Small intestine (tissue), 7 donors: Measurements from ENCODE around the gene KAT6B. TPM values are rescaled to one million over a fixed set of nuclear protein-coding genes. Genes with fewer than 3 reads are reported as not detected.
"Not testable (repeated sequence)": the region's sequence is repeated elsewhere in the genome, so short reads cannot be mapped to it uniquely, and the experiment has no call there.

ENCODE experiments used
- DNase-seq, 2 donors: peaks; one replicate each; pipeline versions ENCODE4 v3.0.0 to v3.0.0-alpha.2; 2013
- FAIRE-seq: peaks from 2 replicates; lab custom pipeline; 2012; peaks lifted over from hg19 to GRCh38; lab: Jason Lieb, UNC
- H3K27ac ChIP-seq, 3 donors: one replicate each; pipeline ENCODE4 v1.5.1; 2013; ENCODE audit warnings: low read length in 2 of 3, mild to moderate bottlenecking in 2 of 3, control low read depth in 1 of 3, inconsistent platforms in 1 of 3, low read depth in 1 of 3, moderate library complexity in 1 of 3
- H3K27me3 ChIP-seq, 3 donors: one replicate each; pipeline ENCODE4 v1.6.1; 2013; ENCODE audit warnings: low read length in 3 of 3, inconsistent platforms in 1 of 3; ENCODE audit not compliant: control insufficient read depth in 3 of 3, insufficient read depth in 3 of 3
- H3K36me3 ChIP-seq, 3 donors: one replicate each; pipeline ENCODE4 v1.6.1; 2013; ENCODE audit warnings: low read length in 3 of 3, inconsistent platforms in 1 of 3, low read depth in 1 of 3, mild to moderate bottlenecking in 1 of 3, moderate library complexity in 1 of 3; ENCODE audit not compliant: control insufficient read depth in 3 of 3, insufficient read depth in 2 of 3
- H3K4me1 ChIP-seq, 3 donors: one replicate each; pipeline ENCODE4 v1.6.1; 2013; ENCODE audit warnings: low read length in 2 of 3, inconsistent platforms in 1 of 3, low read depth in 1 of 3, mild to moderate bottlenecking in 1 of 3, moderate library complexity in 1 of 3; ENCODE audit not compliant: control insufficient read depth in 3 of 3, insufficient read depth in 2 of 3
- H3K4me3 ChIP-seq, 3 donors: one replicate each; pipeline ENCODE4 v1.5.1; 2013; ENCODE audit warnings: low read length in 3 of 3, control low read depth in 1 of 3, inconsistent platforms in 1 of 3, low read depth in 1 of 3, mild to moderate bottlenecking in 1 of 3, moderate library complexity in 1 of 3
- H3K9me3 ChIP-seq, 2 donors: one replicate each; pipeline ENCODE4 v1.6.1; 2013; ENCODE audit warnings: low read depth in 1 of 2, low read length in 1 of 2; ENCODE audit not compliant: control insufficient read depth in 2 of 2, insufficient read depth in 1 of 2
- WGBS, 3 donors: extraction: QIAGEN DNeasy Blood & Tissue Kit; methylation state at CpG; one replicate each; pipeline ENCODE4 v1.1.7; 2013; 5-methylcytosine and 5-hydroxymethylcytosine counted together
- polyA plus RNA-seq, 4 donors: library from polyadenylated mRNA; stranded (reverse) in 3 of 4; unstranded in 1 of 4; fragments of 200-250 nt in 3 of 4; fragments of 120-200 nt in 1 of 4; gene quantifications; one replicate each; pipeline versions ENCODE4 v1.2.1 to v1.2.3, GENCODE V29; 2013
- donor health status: healthy with polysubstance abuse.
- donor health status: control.
- donor health status: control.
- donor health status: Bipolar disorder and iron deficiency.
- donor health status: healthy.

KAT6B gene
- polyA plus RNA-seq, 4 donors, result 4.6 to 16.2 (median 5.9) TPM

- no peak for FAIRE-seq
- H3K27me3 ChIP-seq, result no peaks in the 10 kb centered on the region
Measured at GRCh38 chr10:74792726-74793125, 33.7 kb upstream of the KAT6B start.

DNA sequence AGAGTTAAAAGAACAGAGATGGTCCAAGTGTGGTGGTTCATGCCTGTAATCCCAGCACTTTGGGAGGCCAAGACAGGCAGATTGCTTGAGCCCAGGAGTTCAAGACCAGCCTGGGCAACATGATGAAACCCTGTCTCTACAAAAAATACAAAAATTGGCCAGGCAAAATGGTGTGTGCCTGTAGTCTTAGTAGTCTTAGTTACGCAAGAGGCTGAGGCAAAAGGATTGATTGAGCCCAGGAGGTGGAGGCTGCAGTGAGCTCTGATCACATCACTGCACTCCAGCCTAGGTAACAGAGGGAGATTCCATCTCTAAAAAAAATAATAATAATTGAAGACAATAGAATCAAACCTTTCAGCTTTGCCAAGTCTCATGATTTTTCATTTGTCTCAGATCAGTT, 33.2 kb upstream of the KAT6B start:
- not testable (repeated sequence) for H3K27ac ChIP-seq, H3K4me1 ChIP-seq, H3K36me3 ChIP-seq, H3K4me3 ChIP-seq, H3K9me3 ChIP-seq, FAIRE-seq, H3K27me3 ChIP-seq, DNase-seq
- WGBS, 3 donors, result 98 to 100% (median 100%) methylated on average over 1 of the region's 1 CpG

More at GRCh38 chr10:74792726-74793125, 33.7 kb upstream of the KAT6B start:
- H3K27ac ChIP-seq, result no peak overlapping the region
- no peaks in the 10 kb centered on the region for H3K36me3 ChIP-seq
- H3K4me3 ChIP-seq, result no peak overlapping the region
- DNase-seq, result no peak
- H3K4me1 ChIP-seq, result no peaks in the 10 kb centered on the region
- no peaks in the 10 kb centered on the region for H3K9me3 ChIP-seq

- WGBS, 3 donors, result 55 to 62% (median 59%) methylated on average over 1 of the region's 1 CpG
- no peak overlapping the region for H3K4me3 ChIP-seq
Measured at GRCh38 chr10:74794531-74794930, 31.9 kb upstream of the KAT6B start.

GRCh38 chr10:74797550-74797949, 28.9 kb upstream of the KAT6B start:
- Histone ChIP-seq H3K36me3 (no peaks in the 10 kb centered on the region), H3K9me3 (no peaks in the 10 kb centered on the region), H3K27me3 (no peaks in the 10 kb centered on the region), H3K27ac (no peak overlapping the region), H3K4me1 (no peaks in the 10 kb centered on the region), H3K4me3 (no peak overlapping the region)
- DNase-seq (no peak), FAIRE-seq (no peak)
- WGBS, 3 donors, result 73 to 100% (median 85%) methylated on average over 1 of the region's 1 CpG

More at GRCh38 chr10:74794531-74794930, 31.9 kb upstream of the KAT6B start:
- DNase-seq (no peak), FAIRE-seq (no peak)
- H3K36me3 ChIP-seq, result no peaks in the 10 kb centered on the region
- H3K9me3 ChIP-seq, result no peaks in the 10 kb centered on the region
- H3K27me3 ChIP-seq, result no peaks in the 10 kb centered on the region
- H3K4me1 ChIP-seq, result no peaks in the 10 kb centered on the region
- H3K27ac ChIP-seq, result no peak overlapping the region

DNA sequence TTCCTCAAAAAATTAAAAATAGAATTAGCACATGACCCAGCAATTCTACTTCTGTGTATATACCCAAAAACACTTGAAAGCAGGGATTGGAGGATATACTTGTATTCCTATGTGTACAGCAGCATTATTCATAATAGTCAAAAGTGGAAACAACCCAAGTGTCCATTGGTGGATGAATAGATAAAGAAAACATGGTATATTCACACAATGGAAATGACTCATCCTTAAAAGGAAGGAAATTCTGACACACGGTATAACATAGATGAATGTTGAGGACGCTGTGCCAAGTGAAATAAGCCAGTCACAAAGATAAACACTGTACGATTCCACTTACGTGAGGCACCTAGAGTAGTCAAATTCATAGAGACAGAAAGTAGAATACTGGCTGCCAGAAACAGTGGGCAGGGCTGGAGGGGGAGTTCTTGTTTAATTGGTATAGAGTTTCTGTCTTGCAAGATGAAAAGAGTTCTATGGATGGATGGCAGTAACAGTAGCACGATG, 26.6 kb upstream of the KAT6B start:
- H3K27ac ChIP-seq, result no peak overlapping the region
- no peaks in the 10 kb centered on the region for H3K27me3 ChIP-seq
- H3K4me3 ChIP-seq, result no peak overlapping the region
- H3K4me1 ChIP-seq, result no peaks in the 10 kb centered on the region
- WGBS, 3 donors, result 59 to 77% (median 71%) methylated on average over 5 of the region's 5 CpGs
- H3K9me3 ChIP-seq, result no peaks in the 10 kb centered on the region
- DNase-seq (no peak), FAIRE-seq (no peak)
- H3K36me3 ChIP-seq, result no peaks in the 10 kb centered on the region

DNA sequence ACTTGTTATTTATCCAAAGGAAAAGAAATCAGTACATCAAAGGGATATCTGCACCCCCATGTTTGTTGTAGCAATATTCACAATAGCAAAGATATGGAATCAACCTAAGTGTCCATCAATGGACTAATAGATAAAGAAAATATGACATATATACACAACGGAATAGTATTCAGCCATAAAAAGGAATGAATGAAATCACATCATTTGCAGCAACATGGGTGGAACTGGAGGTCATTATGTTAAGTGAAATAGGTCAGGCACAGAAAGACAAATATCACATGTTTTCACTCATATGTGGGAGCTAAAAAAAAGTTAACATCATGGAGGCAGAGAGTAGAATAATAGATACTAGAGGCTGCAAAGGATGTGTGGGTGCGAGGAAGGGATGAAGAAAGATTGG, 25.0 kb upstream of the KAT6B start:
- DNase-seq, result no peak
- 87 to 97% (median 96%) methylated on average over 2 of the region's 2 CpGs for WGBS, 3 donors
- Histone ChIP-seq H3K36me3 (no peaks in the 10 kb centered on the region), H3K9me3 (no peaks in the 10 kb centered on the region), H3K4me1 (no peaks in the 10 kb centered on the region), H3K4me3 (no peak overlapping the region), H3K27ac (no peak overlapping the region), H3K27me3 (no peaks in the 10 kb centered on the region)
- FAIRE-seq, result no peak

GRCh38 chr10:74808501-74808900, 17.9 kb upstream of the KAT6B start:
- H3K36me3 ChIP-seq, result no peaks in the 10 kb centered on the region

DNA sequence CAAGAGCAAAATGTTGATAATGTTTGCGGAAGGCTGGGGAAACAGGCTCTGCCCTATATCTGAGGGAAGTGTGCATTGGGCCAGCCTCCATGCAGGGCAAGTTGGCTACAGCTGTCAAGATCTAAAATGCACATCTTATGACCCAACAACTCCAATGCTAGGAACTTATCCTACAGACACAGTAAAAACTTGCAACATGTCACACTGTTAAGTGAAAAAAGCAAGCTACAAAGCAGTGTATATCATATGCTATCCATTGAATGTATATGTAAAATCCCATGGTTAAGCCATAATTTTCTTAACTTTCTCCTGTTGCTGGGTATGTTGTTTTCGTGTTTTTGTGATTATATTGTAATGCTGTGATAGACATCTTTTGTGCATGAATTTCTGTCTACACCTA, 16.3 kb upstream of the KAT6B start:
- Histone ChIP-seq H3K27me3 (peaks cover 0 to 4% (median 0%) of the 10 kb centered on the region in 3 donors), H3K4me1 (no peaks in the 10 kb centered on the region), H3K27ac (no peak overlapping the region), H3K36me3 (no peaks in the 10 kb centered on the region), H3K9me3 (peaks cover 0 to 3% of the 10 kb centered on the region in 2 donors), H3K4me3 (no peak overlapping the region)
- DNase-seq, result no peak
- FAIRE-seq, result no peak
- 92 to 95% (median 92%) methylated on average over 2 of the region's 2 CpGs for WGBS, 3 donors

More at GRCh38 chr10:74808501-74808900, 17.9 kb upstream of the KAT6B start:
- 92 to 95% (median 94%) methylated on average over 4 of the region's 4 CpGs for WGBS, 3 donors
- no peak for FAIRE-seq
- Histone ChIP-seq H3K4me3 (no peak overlapping the region), H3K4me1 (no peaks in the 10 kb centered on the region), H3K27me3 (peaks cover 0 to 4% (median 0%) of the 10 kb centered on the region in 3 donors), H3K9me3 (peaks cover 0 to 3% of the 10 kb centered on the region in 2 donors), H3K27ac (no peak overlapping the region)
- no peak for DNase-seq
